HG03097 (cell line): ENCODE results near the gene PRICKLE2.
"Not testable (repeated sequence)": the region's sequence is repeated elsewhere in the genome, so short reads cannot be mapped to it uniquely, and the experiment has no call there.

Source experiments
- ATAC-seq: cut with Tn5 transposase; IDR thresholded peaks from one replicate; pipeline ENCODE4 v1.9.1; 2021; ENCODE audit not compliant: unreplicated experiment, low FRiP score

PRICKLE2 gene

DNA sequence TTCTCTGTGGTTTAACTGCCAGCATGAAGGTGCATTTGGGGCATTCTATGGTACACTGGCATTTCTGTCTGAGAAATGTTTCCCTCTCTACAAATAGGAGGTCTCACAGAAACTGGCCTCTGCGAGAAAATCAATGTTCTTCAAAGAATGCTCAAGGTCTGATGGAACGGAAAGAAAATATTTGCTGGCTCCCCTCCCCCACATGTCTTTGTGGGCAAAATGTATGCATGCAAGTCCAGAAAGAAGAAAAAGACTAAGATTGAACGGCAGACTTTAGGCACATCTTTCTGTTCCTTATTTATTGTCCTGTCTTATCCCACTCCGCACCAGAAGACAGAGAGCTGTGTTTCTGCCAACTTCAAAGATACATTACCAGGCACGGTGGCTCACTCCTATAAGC is 118.1 kb downstream of the PRICKLE2 start:
- no peak for ATAC-seq

DNA sequence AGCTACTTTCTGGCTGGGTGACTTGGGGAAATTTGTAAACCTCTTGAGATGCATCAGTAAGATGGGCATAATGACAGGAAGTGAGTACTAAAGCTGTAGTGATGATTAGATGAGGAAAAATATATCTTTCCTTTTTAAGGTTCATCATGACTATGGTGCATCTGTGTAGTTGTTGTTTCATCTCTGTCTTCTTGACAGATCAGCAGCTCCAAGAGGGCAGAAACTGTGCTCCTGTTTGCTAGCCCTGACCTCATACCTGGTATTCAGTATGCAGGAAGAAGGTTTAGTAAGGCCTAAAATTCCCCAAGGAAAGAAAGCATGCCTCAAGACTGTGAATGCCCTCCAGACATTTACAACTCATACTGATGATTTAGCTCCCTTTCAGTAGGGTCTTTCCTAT is 119.5 kb downstream of the PRICKLE2 start:
- ATAC-seq = no peak

DNA sequence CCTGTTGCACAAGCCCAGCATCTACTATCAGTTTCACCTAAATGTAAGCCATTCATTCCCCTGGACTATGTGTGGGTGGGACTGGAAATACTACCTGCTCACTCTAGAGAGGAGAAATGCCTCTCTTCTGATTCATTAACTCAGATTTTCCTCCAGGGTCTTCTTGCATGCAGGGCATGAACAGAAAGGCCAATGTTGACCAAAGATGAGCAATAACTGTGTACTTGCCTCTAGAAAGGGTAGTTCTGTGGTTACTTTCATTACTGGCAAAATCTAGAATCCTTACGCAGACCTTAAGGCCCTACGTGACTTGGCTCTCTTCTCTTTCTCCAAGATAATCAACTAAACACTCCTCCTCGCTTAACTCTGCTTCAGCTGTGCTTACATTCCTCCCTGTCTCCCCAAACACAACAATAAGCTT is 120.6 kb downstream of the PRICKLE2 start:
- no peak for ATAC-seq

DNA sequence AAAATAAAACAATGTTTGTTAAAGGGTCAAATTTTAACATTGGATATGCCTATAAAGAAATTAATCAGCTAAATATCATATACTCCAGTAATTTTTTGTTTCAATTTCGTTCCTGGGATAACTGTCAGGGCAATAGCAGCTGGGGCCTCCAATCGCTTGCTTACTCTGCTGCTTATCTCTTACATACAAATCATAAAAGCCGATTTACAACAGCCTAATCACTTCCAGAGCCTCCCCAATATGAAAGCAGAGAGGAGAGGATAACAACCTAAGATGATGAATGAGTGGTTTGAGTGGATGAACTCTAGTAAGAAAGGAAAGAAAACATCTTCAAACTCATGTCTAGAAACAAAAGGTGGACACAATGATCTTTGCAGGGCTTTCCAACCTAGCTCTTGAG is 121.3 kb downstream of the PRICKLE2 start:
- ATAC-seq = no peak

DNA sequence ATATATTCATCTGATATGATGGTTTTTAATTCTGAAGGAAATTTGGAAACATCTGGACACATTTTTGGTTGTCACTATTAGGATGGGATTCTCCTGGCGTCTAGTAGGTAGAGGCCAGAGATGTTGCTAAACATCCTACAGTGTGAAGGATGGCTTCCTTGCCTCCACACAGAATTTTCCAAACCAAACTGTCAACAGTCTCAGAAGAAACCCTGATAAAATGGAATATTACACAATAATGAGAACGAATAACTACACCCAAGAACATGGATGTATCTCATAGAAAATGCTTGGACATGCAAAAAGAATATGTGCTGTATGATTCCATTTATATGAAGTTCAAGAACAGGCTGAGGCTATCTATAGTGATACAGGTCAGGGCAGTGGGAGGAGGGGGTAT is 122.1 kb downstream of the PRICKLE2 start:
- ATAC-seq = no peak

DNA sequence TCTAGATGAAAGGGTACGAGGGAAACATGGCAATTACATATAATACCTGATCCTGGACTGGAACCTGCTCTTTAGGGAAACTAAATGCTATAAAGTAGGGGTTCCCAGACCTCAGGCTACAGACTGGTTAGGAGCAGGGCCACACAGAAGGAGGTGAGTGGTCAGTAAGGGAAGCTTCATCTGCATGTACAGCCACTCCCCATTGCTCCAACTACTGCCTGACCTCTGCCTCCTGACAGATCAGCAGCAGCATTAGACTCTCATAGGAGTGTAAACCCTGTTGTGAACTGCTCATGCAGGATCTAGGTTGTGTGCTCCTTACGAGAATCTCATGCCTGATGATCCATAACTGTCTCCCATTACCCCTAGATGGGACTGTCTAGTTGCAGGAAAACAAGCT is 123.1 kb downstream of the PRICKLE2 start:
- no peak for ATAC-seq

DNA sequence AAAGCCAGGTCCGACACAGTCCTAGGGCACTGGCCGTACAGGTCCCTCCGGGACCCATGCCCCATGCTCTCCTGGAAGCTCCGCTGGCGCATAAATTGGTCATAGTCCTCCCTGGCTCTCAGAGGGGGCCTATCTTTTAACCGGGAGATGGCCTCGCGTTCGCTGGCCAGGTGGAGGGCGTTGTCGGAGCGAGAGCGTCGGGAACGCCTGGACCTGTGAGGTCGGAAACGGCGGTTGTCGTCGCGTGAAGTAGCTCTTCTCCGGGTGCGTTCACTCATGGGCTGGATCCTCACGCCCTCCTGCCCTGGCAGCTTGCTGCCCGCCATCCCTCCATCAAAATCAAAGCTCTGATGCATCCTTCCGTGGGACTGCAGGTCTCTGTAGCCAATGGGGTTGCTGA is 126.0 kb downstream of the PRICKLE2 start:
- ATAC-seq = no peak

DNA sequence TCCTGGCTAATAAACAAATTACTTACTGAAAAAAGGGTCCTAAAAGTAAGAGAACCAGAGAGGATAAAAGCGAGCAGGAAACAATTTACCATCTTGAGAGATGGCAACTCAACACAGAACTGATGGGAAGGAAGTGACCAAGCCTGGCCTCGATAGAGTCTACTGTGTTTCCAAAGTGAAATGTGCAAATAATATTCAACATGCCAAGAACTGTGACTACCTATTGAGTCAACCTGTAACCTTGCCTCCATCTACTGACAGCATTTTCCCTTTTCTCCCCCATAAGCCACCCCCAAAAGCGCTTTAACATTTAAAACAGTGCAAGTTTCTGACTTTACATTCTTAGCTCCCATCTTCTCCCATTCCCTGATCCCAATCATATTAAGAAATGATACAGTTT is 126.6 kb downstream of the PRICKLE2 start:
- ATAC-seq = no peak

DNA sequence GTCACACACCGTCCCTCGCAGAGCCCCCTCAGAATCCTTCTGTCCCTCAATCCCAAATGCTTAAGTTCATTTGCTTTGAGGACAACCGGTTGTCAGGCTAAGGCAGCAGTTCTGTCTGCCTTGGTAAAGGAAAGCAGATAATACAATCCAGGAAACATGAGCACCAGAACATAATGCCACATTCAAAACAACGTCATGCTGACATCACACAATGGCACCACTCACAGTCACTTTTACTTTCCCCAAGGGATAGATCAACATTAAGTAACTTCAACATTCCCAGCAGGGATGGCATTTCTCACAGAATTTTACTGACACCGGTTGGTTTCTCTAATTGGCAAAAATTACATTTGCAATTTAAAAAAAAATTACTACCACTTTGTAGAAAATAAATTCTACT is 127.3 kb downstream of the PRICKLE2 start:
- no peak for ATAC-seq

DNA sequence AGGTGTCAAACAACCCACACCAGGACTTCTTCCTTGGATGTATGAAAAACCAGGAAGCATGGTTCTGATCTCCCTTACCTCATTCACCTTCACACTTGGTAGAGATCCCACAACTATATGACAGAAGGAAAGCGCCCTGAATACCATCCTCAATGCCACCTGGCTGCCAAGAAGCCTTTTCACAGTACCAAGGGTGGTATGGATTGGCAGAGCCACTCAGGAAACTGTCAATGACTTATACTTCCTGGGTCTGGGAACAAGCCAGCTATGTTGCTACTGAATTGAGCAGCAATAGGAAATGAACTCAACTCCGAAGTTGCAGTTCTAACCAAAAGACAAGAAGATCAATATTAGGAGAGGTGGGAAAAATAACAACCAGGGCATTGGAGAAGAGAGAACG is 129.5 kb downstream of the PRICKLE2 start:
- ATAC-seq = no peak

DNA sequence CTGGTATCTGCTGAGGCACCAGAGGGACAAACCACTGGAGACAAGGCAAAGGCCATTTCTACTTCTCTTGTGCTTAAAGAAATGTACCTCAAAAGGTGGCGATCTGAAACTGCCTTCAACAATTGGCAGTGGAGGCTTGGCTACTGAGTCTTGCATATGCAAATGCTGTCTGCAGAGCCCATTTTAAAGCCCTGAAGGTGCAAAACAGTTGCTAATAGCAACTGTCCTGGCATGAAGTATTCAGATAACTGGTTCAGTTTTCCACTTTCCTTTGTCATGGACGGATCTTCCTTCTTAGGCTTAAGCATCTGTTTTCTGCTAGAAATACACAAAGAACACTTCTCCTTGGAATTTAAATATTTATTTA is 130.6 kb downstream of the PRICKLE2 start:
- ATAC-seq = no peak

DNA sequence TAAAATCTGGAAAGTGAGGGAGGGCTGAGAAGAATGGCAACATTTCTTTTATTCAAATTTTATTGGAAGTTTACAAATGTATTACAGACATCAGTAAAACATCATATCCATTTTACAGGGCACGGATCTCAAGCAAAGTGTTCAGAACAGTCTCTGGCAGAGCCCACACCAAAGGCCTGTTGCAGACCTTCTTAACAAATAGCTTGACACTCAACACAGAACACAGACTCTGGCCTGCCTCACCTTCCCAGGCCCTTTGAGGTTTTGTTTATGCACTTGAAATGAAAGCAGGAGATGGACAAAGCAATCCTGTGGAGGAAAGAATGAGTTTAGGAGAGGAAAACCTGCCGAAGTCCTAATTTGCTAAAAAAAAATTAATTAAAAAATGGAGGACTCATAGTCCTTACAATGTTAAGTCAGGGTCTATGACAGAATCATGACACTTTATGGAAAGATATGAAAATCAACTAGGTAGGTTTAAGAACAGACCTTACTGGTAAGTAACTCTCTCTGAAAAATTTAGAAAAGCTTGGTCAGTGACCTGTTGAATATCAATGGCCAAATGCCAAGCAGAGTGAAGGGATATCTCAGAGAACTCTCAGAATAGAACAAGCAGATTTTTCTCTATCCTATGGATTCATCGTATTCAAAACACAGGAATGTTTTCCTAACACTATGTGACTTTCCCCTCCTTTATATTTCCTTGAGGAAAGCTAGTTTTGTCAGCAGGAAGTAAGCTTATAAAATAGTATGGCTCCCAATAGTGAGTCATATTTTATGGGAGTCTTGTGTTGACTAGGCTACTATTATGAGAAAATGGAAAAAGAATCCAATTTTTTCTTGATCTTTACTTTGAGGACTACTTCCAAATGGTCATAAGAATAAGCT is 131.2 kb downstream of the PRICKLE2 start:
- ATAC-seq = no peak

DNA sequence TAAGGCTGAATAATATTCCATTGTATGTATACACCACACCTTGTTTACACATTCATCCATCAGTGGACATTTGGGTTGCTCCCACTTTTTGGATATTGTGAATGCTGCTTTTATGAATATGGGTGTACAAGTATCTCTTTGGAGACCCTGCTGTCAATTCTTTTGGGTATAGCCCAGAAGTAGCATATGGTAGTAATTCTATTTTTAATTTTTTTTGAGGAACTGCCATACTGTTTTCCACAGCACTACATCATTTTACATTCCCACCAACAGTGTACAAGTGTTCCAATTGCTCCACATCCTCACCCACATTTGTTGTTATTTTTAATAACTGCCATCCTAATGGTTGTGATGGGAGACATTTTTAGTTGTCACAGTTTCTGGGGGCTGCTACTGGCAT is 132.1 kb downstream of the PRICKLE2 start:
- ATAC-seq = no peak

DNA sequence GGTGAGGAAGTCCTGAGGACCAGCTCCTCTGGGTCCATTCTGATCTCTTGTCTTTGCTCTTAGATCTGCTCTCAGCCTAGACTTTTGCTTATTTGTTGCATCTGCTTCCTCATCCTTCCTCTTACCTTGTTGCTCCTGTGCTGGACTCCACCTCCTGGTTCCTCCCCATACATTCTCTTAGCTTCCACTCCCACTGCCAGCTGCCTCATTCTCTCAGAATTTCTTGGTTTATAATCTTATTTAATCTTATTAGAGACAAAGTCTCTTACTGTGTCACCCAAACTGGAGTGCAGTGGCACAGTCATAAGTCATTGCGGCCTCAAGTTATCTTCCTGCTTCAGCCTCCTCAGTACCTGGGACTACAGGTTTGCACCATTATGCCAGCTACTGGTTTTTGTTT is 133.8 kb downstream of the PRICKLE2 start:
- no peak for ATAC-seq

DNA sequence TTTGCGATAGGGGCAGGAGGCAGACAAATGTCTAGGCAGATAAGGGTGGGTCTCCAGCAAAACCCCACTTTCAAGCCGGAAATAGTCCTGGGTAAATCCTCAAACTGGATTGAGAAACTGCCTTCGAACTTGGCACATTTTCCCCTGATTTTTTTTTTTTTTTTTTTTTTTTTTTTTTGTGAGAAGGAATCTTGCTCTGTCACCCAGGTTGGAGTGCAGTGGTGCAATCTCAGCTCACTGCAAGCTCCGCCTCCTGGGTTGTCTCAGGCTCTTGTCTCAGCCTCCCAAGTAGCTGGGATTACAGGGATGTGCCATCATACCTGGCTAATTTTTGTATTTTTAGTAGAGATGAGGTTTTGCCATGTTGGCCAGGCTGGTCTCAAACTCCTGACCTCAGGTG is 135.9 kb downstream of the PRICKLE2 start:
- ATAC-seq = not testable (repeated sequence)

DNA sequence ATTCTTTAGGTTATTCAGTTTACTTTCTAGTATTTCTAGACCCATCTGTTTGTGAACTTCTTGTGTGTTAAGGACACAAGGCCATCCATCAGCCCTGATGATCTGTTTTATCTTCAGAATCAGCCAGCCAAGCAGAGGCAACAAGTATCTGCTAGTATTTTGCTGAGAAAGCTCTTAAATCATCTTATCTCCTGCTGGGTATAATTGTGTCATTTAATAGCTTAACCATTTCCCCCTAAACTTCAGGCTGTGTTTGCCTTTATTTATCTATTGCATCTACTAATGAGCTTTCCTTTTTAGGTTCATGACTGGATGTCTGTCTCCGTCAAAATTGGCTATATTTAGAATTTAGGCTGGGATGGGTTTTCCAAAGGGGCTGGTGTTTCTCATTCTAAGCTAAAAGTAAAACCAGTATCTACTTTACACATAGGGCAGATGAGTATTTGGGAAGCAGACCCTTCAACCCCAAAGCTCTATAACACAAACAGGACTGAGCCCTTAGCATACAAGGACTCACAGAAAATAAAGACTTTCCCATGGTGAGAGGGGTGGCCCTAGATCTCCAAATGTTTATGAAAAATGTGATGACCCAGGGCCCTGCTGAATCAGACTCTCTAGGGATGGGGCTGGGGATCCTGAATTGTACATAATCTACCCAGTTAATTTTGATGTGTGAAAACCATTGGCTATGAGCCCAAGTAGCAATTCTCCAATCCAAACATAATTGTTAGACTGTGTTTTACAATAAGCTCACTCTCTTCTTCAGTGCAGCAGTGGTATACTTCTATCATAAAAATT is 136.7 kb downstream of the PRICKLE2 start:
- no peak for ATAC-seq

DNA sequence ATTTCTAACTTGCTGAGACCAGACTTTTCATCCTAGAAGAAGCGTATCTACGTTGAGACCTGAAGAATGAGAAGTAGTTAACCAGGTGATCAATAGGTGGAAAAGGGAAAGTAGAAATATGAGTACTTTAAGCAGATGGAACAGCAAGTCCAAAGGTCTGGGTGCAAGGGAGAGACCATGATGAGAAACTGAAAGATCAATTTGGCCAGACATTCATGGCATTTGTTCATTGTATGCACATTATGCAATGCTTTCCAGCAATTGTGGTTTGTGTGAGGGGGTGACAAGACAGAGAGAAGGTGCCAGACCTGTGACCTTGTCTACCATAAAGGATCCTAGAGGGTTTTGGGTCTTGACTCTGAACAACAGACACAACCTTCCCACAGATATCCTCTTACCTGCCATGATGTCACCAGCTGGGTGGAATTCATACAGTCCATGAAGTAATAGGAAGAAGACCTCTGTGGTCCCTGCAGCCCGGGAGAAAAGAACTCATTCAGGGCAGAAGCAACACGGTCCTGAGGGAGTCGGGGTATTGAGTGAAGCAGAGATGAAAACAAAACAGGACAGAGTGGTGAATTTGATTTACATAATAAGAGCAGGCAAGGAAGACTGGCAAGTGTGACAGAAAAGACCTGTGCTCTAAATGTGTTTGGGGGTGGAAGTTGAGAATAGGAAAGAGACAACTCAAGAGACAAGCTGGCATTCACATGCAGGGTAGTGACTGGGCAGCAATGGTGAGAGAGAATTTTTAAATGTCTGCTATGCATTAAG is 138.6 kb downstream of the PRICKLE2 start:
- ATAC-seq = no peak

DNA sequence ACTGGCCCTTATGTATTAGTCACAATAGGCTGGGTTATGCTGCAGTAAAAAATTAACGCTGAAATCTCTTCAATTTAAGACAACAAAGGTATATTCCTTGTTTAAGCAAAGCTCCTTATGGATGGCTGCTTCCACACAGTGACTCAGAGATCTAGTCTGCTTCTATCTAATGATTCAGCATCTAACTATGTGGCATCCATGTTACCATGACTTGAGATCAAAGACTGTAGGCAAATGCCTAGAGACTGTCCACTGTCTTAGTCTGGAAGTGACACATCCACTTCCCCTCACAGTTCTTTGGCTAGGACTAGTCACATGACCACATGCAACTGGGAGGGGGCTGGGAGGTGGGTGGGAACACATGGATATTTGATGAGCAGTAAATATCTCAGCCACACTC is 140.6 kb downstream of the PRICKLE2 start:
- ATAC-seq = no peak

DNA sequence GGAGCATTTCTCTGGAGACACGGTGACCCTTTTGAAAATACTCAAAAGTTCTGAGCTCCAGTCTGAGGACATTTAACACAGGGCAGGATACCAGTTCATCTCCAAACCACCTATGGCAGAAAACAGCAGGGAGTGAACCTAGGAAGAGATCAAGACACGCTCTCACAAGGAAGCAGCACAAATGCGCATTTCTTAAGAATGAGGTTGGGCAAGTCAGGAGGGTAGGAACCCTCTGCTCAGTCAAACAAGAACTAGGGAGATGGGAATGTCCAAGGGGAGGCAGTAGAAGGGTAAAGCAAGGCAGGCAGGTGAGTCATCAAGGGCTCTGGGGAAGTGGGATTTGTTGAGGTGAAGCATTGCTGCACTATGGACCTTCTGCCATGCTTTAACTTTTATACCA is 141.7 kb downstream of the PRICKLE2 start:
- ATAC-seq = no peak

DNA sequence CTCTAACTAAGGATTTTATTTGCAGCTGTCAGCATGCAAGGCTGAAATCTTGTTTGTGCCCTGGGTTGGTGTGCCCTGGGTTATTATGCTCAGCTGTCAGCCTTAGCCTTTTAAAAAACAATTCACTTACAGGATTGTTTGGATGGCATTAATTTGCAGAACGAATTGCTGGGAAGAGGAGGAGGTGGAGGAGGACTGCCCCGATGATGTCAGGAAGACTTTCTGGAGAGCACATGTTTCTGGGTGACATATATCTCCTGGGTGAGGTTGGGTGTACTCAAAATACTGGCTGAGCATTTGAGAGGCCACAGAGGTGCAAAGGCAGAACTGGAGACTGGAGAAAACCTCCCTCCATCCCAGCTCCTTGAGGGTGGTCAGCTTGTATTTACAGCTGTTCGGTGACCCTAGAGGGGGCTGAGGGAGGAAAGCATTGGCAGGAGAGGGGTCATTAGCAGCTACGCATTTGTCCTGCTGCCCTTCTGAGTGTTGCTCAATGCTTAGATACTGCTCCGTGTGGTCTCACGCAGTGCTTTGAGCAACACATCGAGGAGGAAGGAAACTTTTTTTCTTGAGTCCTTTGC is 142.2 kb downstream of the PRICKLE2 start:
- ATAC-seq = no peak

DNA sequence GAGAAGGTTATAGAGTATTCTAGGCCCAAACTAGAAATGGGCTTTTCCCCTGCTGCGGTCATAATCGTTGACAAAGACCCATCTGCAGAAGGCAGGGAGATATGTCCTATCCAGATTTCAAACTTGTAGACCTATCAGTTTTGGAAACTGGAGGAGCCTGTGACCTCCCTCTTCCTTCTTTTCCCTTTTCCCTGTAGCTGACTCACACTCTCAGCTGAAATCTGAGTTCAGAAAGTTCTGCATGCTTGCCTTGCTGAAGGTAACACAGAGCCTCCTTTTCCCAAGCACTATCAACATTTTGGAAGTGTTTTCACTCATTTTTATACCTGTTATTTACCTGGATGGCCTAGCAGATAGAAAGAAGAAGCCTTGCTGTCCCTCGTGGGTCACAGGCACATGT is 142.9 kb downstream of the PRICKLE2 start:
- ATAC-seq = no peak
